Cardiac muscle cell (in vitro differentiated cells and primary cell): ENCODE measurements around the gene UPF3A. TPM values are rescaled to one million over a fixed set of nuclear protein-coding genes. Genes with fewer than 3 reads are reported as not detected.
A peak's percentile ranks its signal among the peaks of the same experiment; 100 is the strongest.
"Not testable (repeated sequence)": the region's sequence is repeated elsewhere in the genome, so short reads cannot be mapped to it uniquely, and the experiment has no call there.

Experiments
- DNase-seq, 2 donors: peaks; one replicate each; pipeline versions ENCODE4 v3.0.0 to v3.0.0-alpha.2; 2010 to 2017; ENCODE audit warnings: low read depth in 1 of 2, low spot score in 1 of 2
- H3K27ac ChIP-seq: fragments of 200-600 bp; sonication (generic); 2 replicates; pipeline ENCODE4 v1.5.1; 2016
- H3K27me3 ChIP-seq: fragments of 200-600 bp; sonication (generic); 2 replicates; pipeline ENCODE4 v1.6.0; 2016; ENCODE audit warnings: control low read depth
- H3K36me3 ChIP-seq: fragments of 200-600 bp; sonication (generic); 2 replicates; pipeline ENCODE4 v1.5.1; 2016; ENCODE audit warnings: control low read depth
- H3K4me1 ChIP-seq: fragments of 200-600 bp; sonication (generic); 2 replicates; pipeline ENCODE4 v1.8.1; 2017; ENCODE audit warnings: low read depth, mild to moderate bottlenecking, mixed run types
- H3K4me3 ChIP-seq: fragments of 200-600 bp; sonication (generic); 2 replicates; pipeline ENCODE4 v1.5.1; 2016; ENCODE audit warnings: mild to moderate bottlenecking
- H3K9me3 ChIP-seq: fragments of 200-600 bp; sonication (generic); 2 replicates; pipeline ENCODE4 v1.5.1; 2017; ENCODE audit warnings: low read depth, mild to moderate bottlenecking, control low read depth
- polyA plus RNA-seq: library from polyadenylated mRNA; unstranded; fragments of >200 nt; fragmentation: Nextera tagmentation; extraction: Ambion mirVana; gene quantifications from 2 replicates; pipeline ENCODE4 v1.2.1, GENCODE V29; 2016
- total RNA-seq: library from RNA; depleted of rRNA; stranded (reverse); fragments of >200 nt; gene quantifications from 2 replicates; pipeline ENCODE4 v1.2.3, GENCODE V29; 2016
- TF ChIP-seq, protein P1 (sequence below): IDR thresholded peaks from 2 replicates; pipeline ENCODE4 v1.5.1; 2012; ENCODE audit warnings: low read depth, mild to moderate bottlenecking, low read length

Gene UPF3A
- total and polyA plus RNA-seq, 2 experiments from 2014 or later: 77.9 to 92.9 TPM

DNA sequence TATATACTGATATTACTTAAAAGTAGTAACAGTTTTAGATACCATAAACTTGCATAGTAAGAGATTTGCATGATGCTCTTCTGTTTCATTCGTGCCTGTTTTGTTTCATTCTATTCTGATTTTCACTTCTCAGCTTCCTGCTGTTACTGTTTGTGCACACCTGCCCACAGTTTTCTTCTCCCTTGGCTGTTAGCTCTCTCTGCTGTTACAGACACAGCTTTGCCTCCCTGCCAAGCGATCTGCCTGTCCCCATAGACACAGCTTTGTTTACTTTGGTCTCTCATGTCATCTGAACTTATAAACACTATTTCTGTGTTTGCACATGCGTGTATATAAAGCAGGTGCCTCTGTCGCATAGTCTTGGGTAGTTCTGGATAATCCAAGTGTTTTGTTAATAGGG is 21.4 kb upstream of the UPF3A start:
- Histone ChIP-seq H3K4me1 (peaks cover 17% of the 10 kb centered on the region), H3K27ac (peak overlapping the region; percentile 19), H3K9me3 (no peaks in the 10 kb centered on the region), H3K36me3 (peaks cover 67% of the 10 kb centered on the region), H3K27me3 (no peaks in the 10 kb centered on the region), H3K4me3 (no peak overlapping the region)
- DNase-seq: no peak
- TF ChIP-seq, protein P1, sequence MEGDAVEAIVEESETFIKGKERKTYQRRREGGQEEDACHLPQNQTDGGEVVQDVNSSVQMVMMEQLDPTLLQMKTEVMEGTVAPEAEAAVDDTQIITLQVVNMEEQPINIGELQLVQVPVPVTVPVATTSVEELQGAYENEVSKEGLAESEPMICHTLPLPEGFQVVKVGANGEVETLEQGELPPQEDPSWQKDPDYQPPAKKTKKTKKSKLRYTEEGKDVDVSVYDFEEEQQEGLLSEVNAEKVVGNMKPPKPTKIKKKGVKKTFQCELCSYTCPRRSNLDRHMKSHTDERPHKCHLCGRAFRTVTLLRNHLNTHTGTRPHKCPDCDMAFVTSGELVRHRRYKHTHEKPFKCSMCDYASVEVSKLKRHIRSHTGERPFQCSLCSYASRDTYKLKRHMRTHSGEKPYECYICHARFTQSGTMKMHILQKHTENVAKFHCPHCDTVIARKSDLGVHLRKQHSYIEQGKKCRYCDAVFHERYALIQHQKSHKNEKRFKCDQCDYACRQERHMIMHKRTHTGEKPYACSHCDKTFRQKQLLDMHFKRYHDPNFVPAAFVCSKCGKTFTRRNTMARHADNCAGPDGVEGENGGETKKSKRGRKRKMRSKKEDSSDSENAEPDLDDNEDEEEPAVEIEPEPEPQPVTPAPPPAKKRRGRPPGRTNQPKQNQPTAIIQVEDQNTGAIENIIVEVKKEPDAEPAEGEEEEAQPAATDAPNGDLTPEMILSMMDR: no peak

- Histone ChIP-seq H3K27me3 (no peaks in the 10 kb centered on the region), H3K27ac (peak overlapping the region; percentile 19), H3K36me3 (peaks cover 71% of the 10 kb centered on the region), H3K4me1 (peaks cover 17% of the 10 kb centered on the region), H3K4me3 (no peak overlapping the region), H3K9me3 (no peaks in the 10 kb centered on the region)
- TF ChIP-seq, protein P1: no peak
- DNase-seq: no peak
These were observed 20.6 kb upstream of the UPF3A start for GRCh38 chr13:114260814-114261213.

DNA sequence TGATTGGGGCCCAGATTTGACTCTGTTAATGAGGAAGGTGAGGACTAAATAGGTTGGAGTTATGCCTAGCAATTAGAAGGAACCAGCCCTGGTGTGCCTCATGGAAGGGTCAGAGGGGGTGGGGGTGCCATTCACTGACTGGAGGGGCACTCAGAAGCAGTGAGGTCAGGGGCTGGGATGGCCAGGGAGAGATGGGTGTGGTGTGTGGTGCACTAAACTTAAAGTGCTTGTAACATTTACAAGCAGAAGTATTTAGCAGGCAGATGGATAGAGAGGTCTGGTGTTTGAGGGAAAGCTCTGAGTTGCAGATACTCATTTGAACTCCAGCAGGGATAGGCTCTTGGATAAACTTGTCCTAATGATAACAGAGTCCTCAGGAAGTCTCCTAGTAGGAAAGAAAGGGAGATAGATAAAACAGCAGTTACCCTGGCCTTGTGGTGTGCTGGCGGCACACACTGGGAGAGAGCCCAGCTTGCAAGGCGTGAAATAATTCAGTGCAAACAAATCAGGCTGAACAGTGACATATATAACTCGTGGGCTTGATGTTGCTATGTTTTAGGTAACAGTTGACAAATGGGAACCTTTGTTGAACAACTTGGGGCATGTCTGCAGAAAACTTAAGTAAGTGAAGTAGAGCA is 20.0 kb upstream of the UPF3A start:
- Histone ChIP-seq H3K36me3 (peaks cover 77% of the 10 kb centered on the region), H3K9me3 (no peaks in the 10 kb centered on the region)

GRCh38 chr13:114263578-114263977 is 17.8 kb upstream of the UPF3A start:
- no peak for DNase-seq
- Histone ChIP-seq H3K4me3 (no peak overlapping the region), H3K27ac (no peak overlapping the region), H3K27me3 (no peaks in the 10 kb centered on the region), H3K36me3 (peaks cover 63% of the 10 kb centered on the region), H3K9me3 (no peaks in the 10 kb centered on the region), H3K4me1 (peaks cover 17% of the 10 kb centered on the region)
- TF ChIP-seq, protein P1: no peak

More for the DNA sequence above, 20.0 kb upstream of the UPF3A start:
- Histone ChIP-seq H3K27ac (peak overlapping the region; percentile 19), H3K4me1 (peaks cover 17% of the 10 kb centered on the region), H3K4me3 (no peak overlapping the region), H3K27me3 (no peaks in the 10 kb centered on the region)
- peak in 1 of 2 donors; percentile 43 for DNase-seq
- TF ChIP-seq, protein P1: no peak

- not testable (repeated sequence) for H3K27ac ChIP-seq, H3K4me3 ChIP-seq, DNase-seq, H3K27me3 ChIP-seq, H3K9me3 ChIP-seq
- peaks cover 66% of the 10 kb centered on the region for H3K36me3 ChIP-seq
- peaks cover 17% of the 10 kb centered on the region for H3K4me1 ChIP-seq
These were observed 17.1 kb upstream of the UPF3A start for GRCh38 chr13:114264313-114264712.

DNA sequence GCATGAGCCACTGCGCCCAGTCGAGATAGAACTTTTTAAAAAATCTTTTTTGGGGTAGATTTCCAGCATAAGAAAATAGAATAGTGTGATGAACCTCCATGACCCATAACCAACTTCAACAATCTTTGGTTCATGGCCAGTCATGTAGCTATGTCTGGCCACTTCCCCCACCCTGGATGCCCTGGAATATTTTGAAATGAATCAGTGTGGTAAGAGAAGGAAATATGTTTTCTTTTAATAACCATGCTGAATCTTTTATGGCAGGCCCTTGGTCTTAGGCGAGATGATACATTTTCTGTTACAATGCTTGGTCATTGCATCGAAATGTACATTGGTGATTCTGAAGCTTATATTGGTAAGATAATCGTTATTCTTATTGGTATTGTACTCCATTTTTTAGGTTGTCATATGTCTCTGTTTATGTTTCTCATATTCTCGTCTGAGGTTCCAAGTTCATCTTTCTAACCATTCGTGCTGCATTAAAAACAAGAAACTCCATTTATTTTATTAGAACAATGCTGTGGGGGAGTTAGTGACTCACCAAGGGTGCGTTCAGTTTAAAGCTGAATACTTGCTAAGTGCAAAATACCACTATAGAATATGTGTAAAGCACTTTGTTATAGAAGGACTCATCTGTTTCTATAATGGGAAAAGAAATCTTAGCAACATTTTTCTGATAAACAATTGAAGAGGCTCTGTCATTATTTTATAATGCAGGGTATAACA is 16.4 kb upstream of the UPF3A start:
- Histone ChIP-seq H3K27me3 (no peaks in the 10 kb centered on the region), H3K9me3 (no peaks in the 10 kb centered on the region), H3K36me3 (peaks cover 64% of the 10 kb centered on the region), H3K4me1 (peaks cover 17% of the 10 kb centered on the region), H3K27ac (no peak overlapping the region), H3K4me3 (no peak overlapping the region)
- TF ChIP-seq, protein P1: no peak
- DNase-seq: no peak
